ENCODE results near the gene STK10. TPM values are rescaled to one million over a fixed set of nuclear protein-coding genes. Genes with fewer than 3 reads are reported as not detected.

Gene STK10
- total and polyA plus RNA-seq, 2 of the 8 experiments (the other 6 are each of a cell fraction or from before 2014, with no cell fraction given): 10.5 to 21.4 TPM

DNA sequence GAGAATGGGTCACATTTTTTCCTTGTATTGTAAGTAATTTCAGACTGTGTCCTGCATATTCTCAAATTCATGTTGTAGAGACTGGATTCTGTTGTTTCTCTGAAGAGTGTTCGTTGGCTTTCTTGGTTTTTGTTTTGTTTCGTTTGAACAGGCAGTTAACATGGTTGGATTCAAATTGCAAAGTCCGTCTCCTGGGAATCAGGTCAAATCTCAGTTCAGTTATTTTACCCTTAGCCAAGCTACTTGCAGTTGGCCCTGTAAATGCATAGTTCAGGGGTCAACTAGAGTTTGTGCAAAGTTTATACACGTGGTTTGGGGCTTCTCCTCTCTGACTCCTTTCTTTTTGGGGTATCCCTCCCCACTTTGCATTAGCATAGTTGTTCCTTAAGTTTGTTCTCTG lies 159.9 kb downstream of the STK10 start:
- no peak overlapping the region for H3K27ac ChIP-seq (ENCODE audit: low read depth, low read length)
- H3K79me2 ChIP-seq (ENCODE audit: control insufficient read depth in 1 of 2, insufficient read depth in 2 of 2, low read length in 2 of 2): no peaks in the 10 kb centered on the region
- no peak for DNase-seq (ENCODE audit: low read depth in 1 of 2, low spot score in 2 of 2)
- H3K56ac ChIP-seq (replicated peaks; ENCODE audit: insufficient read length, low read depth, low read length): no peak overlapping the region
- H4K5ac ChIP-seq (ENCODE audit: insufficient read length, low read depth, low read length): no peak overlapping the region
- TF ChIP-seq, protein P1, sequence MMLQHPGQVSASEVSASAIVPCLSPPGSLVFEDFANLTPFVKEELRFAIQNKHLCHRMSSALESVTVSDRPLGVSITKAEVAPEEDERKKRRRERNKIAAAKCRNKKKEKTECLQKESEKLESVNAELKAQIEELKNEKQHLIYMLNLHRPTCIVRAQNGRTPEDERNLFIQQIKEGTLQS (IDR thresholded peaks at IDR 0.05; ENCODE audit: insufficient read depth, low read depth, low read length): no peak
- TF ChIP-seq HDAC6 (IDR thresholded peaks at IDR 0.05; ENCODE audit: low read depth, low read length): no peak
- no peak for TF ChIP-seq TBP (IDR thresholded peaks at IDR 0.05; ENCODE audit: low read depth, low read length)
- no peak for TF ChIP-seq SIX5 (IDR thresholded peaks at IDR 0.05; ENCODE audit: low read depth, low read length)
- TF ChIP-seq TEAD4 (IDR thresholded peaks at IDR 0.05; ENCODE audit: low read depth, low read length): no peak
- TF ChIP-seq JUN (IDR thresholded peaks at IDR 0.05; ENCODE audit: low read depth, low read length): no peak
- TF ChIP-seq POU5F1 (IDR thresholded peaks at IDR 0.05; ENCODE audit: low read depth, low read length): no peak
- TF ChIP-seq SP2 (IDR thresholded peaks at IDR 0.05; ENCODE audit: low read length): no peak
- TF ChIP-seq RBBP5 (IDR thresholded peaks at IDR 0.05; ENCODE audit: borderline replicate concordance, low read depth, low read length): no peak
- TF ChIP-seq SRF (IDR thresholded peaks at IDR 0.05; ENCODE audit: low read depth, low read length): no peak
- H3K18ac ChIP-seq (ENCODE audit: extremely low read depth, low read length): no peak overlapping the region
- H2BK20ac ChIP-seq (ENCODE audit: low read length): no peak overlapping the region
- H2AFZ ChIP-seq (ENCODE audit: low read length): no peak overlapping the region; the same call in 1 of the 2 replicates
- FAIRE-seq: no peak
- H3K4me2 ChIP-seq (ENCODE audit: insufficient read depth in 1 of 2, low read depth in 2 of 2, low read length in 2 of 2): no peak overlapping the region
- H2BK120ac ChIP-seq (replicated peaks; ENCODE audit: low read depth, low read length): no peak overlapping the region
- H3K79me1 ChIP-seq (ENCODE audit: low read depth, low read length): no peaks in the 10 kb centered on the region
- no peaks in the 10 kb centered on the region for H3K36me3 ChIP-seq (ENCODE audit: control insufficient read depth in 2 of 4, insufficient read depth in 4 of 4, low read length in 3 of 4)
- ChIA-PET POLR2A (ENCODE audit: partially characterized antibody) (interaction anchor here (1.2 kb wide), 1 partner anchor 21 kb away, joined by 3 read pairs; no protein-coding TSS in a partner anchor), CTCF (ENCODE audit: partially characterized antibody) (interaction anchor here (1.0 to 1.7 kb wide), 5 partner anchors 11 to 116 kb away, joined by 3 to 6 read pairs (median 4); no protein-coding TSS in a partner anchor)
- WGBS, 2 experiments (ENCODE audit: extremely low coverage in 1 of 2, insufficient coverage in 1 of 2, insufficient read length in 1 of 2, insufficient replicate concordance in 2 of 2, low coverage in 1 of 2, low lambda C conversion rate in 2 of 2, missing lambda C conversion rate in 1 of 2): 94% methylated on average over 4 of the region's 4 CpGs; no CpG with 5 or more reads in 1 of the 2 experiments
- no peaks in the 10 kb centered on the region for H3K4me1 ChIP-seq (replicated peaks in 1 of 4; ENCODE audit: control insufficient read depth in 3 of 4, insufficient read depth in 4 of 4, low read length in 3 of 4)
- H3K9ac ChIP-seq (replicated peaks in 1 of 4; ENCODE audit: extremely low read depth in 1 of 4, low read depth in 3 of 4, low read length in 3 of 4): no peak overlapping the region
- no peak overlapping the region for H3K23ac ChIP-seq (ENCODE audit: insufficient read length)
- no peak overlapping the region for H2BK12ac ChIP-seq (ENCODE audit: low read depth, low read length)
- no peaks in the 10 kb centered on the region for H4K20me1 ChIP-seq (replicated peaks in 1 of 2; ENCODE audit: control insufficient read depth in 1 of 2, insufficient read depth in 2 of 2, low read length in 2 of 2)
- no peak overlapping the region for H3K14ac ChIP-seq (ENCODE audit: insufficient read length)
- no peaks in the 10 kb centered on the region for H3K23me2 ChIP-seq (ENCODE audit: low read depth, low read length)
- H4K91ac ChIP-seq (replicated peaks; ENCODE audit: insufficient read length, low read length): no peak overlapping the region
- H3K9me3 ChIP-seq (ENCODE audit: insufficient read depth in 2 of 2, low read depth in 1 of 2, low read length in 1 of 2): peaks cover 7 to 13% of the 10 kb centered on the region in 2 experiments; a peak in 2 of 4 replicates
- no peak overlapping the region for H2BK5ac ChIP-seq (ENCODE audit: low read depth, low read length)
- no peak overlapping the region for H3K4ac ChIP-seq (replicated peaks; ENCODE audit: insufficient read length, low read depth, low read length)
- no peak overlapping the region for H2AK5ac ChIP-seq (ENCODE audit: low read depth, low read length)
- no peak overlapping the region for H4K8ac ChIP-seq (ENCODE audit: extremely low read depth, insufficient read depth, low read length)
- H3K4me3 ChIP-seq (ENCODE audit: extremely low read depth in 1 of 4, insufficient read depth in 2 of 4, low read depth in 3 of 4, low read length in 4 of 4): no peak overlapping the region
- no peak overlapping the region for H2BK15ac ChIP-seq (ENCODE audit: low read length)
- H3K27me3 ChIP-seq (replicated peaks in 1 of 4; ENCODE audit: control insufficient read depth in 3 of 4, extremely low read depth in 1 of 4, insufficient read depth in 3 of 4, low read length in 3 of 4): no peaks in the 10 kb centered on the region

All from H1 (cell line).